ENCODE results near the gene CSDE1. TPM values are rescaled to one million over a fixed set of nuclear protein-coding genes. Genes with fewer than 3 reads are reported as not detected.

Gene CSDE1
- total RNA-seq, 1 donor from 2014 or later: 290 TPM

DNA sequence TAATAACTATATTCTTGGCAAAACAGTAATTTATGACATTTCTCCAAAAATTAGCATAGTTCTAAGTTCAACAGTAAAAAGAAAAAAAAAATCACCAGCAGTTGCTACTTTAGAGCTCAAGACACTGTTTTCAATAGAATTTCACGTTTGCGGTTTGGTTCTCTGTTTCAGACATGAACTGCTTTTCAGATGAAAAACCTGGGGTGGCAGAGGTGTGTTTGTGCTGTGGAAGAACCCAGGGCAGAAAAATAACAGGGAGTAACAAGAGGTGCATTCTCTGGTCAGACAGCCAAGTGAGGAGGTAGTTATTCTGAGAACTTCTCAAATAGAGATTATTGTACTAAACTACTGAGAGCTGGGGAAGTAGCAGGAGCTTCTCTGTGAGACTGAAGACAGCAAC, 50.2 kb downstream of the CSDE1 start:
- Histone ChIP-seq H3K4me1 (no peaks in the 10 kb centered on the region), H3K36me3 (peaks cover 40 to 55% of the 10 kb centered on the region in 2 donors), H3K27me3 (no peaks in the 10 kb centered on the region), H3K27ac (no peak overlapping the region), H3K9me3 (no peaks in the 10 kb centered on the region), H3K4me3 (no peak overlapping the region)
- DNase-seq (ENCODE audit: low spot score in 2 of 2): no peak
- intact Hi-C loops (cut with DNase I): no loop called here
- TF ChIP-seq, protein P1, sequence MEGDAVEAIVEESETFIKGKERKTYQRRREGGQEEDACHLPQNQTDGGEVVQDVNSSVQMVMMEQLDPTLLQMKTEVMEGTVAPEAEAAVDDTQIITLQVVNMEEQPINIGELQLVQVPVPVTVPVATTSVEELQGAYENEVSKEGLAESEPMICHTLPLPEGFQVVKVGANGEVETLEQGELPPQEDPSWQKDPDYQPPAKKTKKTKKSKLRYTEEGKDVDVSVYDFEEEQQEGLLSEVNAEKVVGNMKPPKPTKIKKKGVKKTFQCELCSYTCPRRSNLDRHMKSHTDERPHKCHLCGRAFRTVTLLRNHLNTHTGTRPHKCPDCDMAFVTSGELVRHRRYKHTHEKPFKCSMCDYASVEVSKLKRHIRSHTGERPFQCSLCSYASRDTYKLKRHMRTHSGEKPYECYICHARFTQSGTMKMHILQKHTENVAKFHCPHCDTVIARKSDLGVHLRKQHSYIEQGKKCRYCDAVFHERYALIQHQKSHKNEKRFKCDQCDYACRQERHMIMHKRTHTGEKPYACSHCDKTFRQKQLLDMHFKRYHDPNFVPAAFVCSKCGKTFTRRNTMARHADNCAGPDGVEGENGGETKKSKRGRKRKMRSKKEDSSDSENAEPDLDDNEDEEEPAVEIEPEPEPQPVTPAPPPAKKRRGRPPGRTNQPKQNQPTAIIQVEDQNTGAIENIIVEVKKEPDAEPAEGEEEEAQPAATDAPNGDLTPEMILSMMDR (IDR thresholded peaks at IDR 0.05): no peak

DNA sequence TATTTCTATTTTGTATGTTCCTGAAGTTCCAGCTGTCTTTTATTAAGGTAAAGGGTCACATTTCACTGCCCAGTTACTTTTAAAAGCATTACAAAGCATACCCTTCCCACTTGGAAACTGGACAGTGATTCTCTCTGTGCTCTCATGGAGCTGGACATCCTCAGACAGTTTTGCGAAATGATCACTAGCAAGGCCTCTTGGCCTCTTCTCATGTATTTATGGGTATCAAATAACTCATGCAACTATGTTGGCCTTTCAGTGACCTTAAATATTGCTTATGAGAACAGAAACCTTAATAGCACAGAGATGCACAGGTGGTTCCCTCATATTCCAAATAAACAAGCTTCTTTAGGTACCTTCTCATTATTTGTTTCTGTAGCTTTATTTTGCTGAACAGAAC, 54.5 kb downstream of the CSDE1 start:
- TF ChIP-seq, protein P1 (IDR thresholded peaks at IDR 0.05): no peak

DNA sequence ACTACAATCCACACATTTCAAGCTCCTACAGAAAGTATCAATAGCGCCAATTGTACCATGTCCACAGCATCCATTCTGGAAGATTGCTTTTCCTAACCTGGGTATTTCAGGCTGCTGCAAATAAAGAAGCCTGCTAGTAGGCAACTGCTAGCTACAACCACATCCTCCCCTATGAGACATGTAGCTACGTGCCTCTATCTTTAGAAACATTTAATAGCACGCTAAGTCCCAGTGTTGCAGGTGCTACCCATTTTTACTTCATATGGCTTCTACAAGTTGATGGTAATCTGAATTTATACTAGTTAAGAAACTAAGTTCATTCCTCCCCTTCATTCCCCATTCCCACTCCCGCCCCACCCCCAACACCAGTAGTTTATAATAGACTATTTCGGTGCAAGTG, 55.0 kb downstream of the CSDE1 start:
- intact Hi-C loops (cut with DNase I): no loop called here
- TF ChIP-seq, protein P1 (IDR thresholded peaks at IDR 0.05): no peak
- Histone ChIP-seq H3K36me3 (peaks cover 17 to 22% of the 10 kb centered on the region in 2 donors), H3K4me3 (no peak overlapping the region), H3K27me3 (no peaks in the 10 kb centered on the region), H3K4me1 (no peaks in the 10 kb centered on the region), H3K9me3 (no peaks in the 10 kb centered on the region), H3K27ac (no peak overlapping the region)
- DNase-seq (ENCODE audit: low spot score in 2 of 2): no peak

More for the DNA sequence above, 54.5 kb downstream of the CSDE1 start:
- no peaks in the 10 kb centered on the region for H3K4me1 ChIP-seq
- no peaks in the 10 kb centered on the region for H3K9me3 ChIP-seq
- no peak overlapping the region for H3K27ac ChIP-seq
- intact Hi-C loops (cut with DNase I): no loop called here
- no peak overlapping the region for H3K4me3 ChIP-seq
- DNase-seq (ENCODE audit: low spot score in 2 of 2): no peak
- H3K36me3 ChIP-seq: peaks cover 22 to 27% of the 10 kb centered on the region in 2 donors
- no peaks in the 10 kb centered on the region for H3K27me3 ChIP-seq

DNA sequence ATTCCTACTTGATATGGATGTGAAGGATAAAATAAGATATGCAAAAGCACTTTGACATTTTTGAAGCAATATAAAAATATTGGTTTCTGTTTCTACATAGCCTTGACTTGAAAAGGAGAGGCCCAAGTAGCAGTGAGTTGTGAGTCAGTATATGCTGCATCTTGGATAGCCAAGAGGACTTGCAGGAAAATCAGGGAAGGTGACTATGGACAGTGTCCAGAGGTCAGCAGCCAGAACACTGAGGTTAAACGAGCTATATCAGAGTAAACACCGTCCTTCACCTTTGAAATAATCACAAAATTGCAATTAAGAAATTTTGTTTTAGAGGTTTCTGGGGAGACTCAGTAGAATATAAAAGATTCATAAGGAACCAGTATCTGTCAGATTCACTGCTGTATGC, 55.9 kb downstream of the CSDE1 start:
- TF ChIP-seq, protein P1 (IDR thresholded peaks at IDR 0.05): no peak
- Histone ChIP-seq H3K9me3 (no peaks in the 10 kb centered on the region), H3K4me1 (no peaks in the 10 kb centered on the region), H3K4me3 (no peak overlapping the region), H3K36me3 (peaks cover 10 to 14% of the 10 kb centered on the region in 2 donors), H3K27me3 (no peaks in the 10 kb centered on the region), H3K27ac (no peak overlapping the region)
- DNase-seq (ENCODE audit: low spot score in 2 of 2): no peak
- intact Hi-C loops (cut with DNase I): no loop called here

DNA sequence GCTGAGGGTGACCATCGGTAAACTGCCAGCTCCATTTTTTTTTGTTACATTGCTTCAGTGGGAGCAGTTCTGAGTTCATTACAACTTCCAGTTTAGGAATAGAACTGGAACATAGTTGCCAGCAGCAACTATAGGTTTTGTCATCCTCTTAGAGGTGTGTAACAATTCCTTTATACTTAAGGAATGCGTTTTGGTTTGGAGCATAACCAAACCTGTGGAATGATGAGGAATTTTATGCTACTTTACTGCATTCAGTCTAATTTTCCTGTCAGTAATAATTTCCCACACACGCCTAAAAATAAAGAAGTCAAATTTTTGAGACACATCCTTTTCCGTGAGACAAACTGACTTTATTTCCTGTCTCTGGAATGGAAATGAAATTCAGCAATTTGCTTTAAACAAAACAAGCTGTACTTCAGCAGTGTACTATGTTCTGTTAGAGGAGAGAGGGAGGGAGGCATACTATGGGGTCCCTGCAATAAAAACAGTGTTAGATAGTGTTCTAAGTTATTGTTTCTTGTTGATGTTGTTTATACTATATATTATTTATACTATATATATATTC, 57.7 kb downstream of the CSDE1 start:
- TF ChIP-seq, protein P1 (IDR thresholded peaks at IDR 0.05): no peak
- H3K4me1 ChIP-seq: no peaks in the 10 kb centered on the region
- H3K4me3 ChIP-seq: no peak overlapping the region
- no peaks in the 10 kb centered on the region for H3K27me3 ChIP-seq
- no peaks in the 10 kb centered on the region for H3K36me3 ChIP-seq
- DNase-seq (ENCODE audit: low spot score in 2 of 2): no peak
- H3K9me3 ChIP-seq: no peaks in the 10 kb centered on the region
- intact Hi-C loops (cut with DNase I): no loop called here
- no peak overlapping the region for H3K27ac ChIP-seq

DNA sequence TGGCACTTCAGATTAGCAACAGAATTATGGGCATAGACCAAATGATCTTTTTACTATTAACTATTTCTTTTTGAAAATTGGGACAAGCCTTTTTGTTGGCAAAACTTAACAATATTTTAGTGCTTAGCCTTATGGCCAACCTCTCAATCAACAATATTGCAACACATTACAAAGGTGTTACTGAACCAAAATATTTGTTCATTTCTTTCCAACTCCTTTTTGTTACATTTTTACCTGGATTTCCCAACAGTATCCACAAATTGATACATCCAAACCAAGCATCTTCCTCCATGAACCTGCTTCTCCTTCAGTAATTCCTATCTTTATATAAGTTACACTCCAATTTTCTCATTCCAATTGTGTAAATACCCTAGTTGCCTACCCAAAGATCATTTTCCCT, 61.0 kb downstream of the CSDE1 start:
- H3K27ac ChIP-seq: no peak overlapping the region
- H3K36me3 ChIP-seq: no peaks in the 10 kb centered on the region
- no peak overlapping the region for H3K4me3 ChIP-seq
- no peaks in the 10 kb centered on the region for H3K9me3 ChIP-seq
- no peaks in the 10 kb centered on the region for H3K27me3 ChIP-seq
- TF ChIP-seq, protein P1 (IDR thresholded peaks at IDR 0.05): no peak
- no peaks in the 10 kb centered on the region for H3K4me1 ChIP-seq
- no peak for DNase-seq (ENCODE audit: low spot score in 2 of 2)
- intact Hi-C loops (cut with DNase I): no loop called here
